PC-9 (cell line): ENCODE measurements around the gene CD99L2.

Experiments
- CTCF ChIP-seq: fragments of 200-600 bp; sonication (generic); conservative IDR thresholded peaks from 2 replicates; pipeline ENCODE4 v1.6.1; 2017; ENCODE audit warnings: mixed run types, antibody characterized with exemption, mild to moderate bottlenecking, moderate library complexity
- EZH2 ChIP-seq: fragments of 200-600 bp; sonication (generic); IDR thresholded peaks from 2 replicates; pipeline ENCODE4 v1.8.0; 2017; ENCODE audit warnings: antibody characterized with exemption, low read depth

GRCh38 chrX:150870029-150870428 is 28.4 kb downstream of the CD99L2 start:
- TF ChIP-seq EZH2, result no peak
- TF ChIP-seq CTCF, result no peak
